ENCODE data around the gene SLC41A1. TPM values are rescaled to one million over a fixed set of nuclear protein-coding genes. Genes with fewer than 3 reads are reported as not detected.

The SLC41A1 gene
- total and polyA plus RNA-seq, 9 of the 15 experiments (the other 6 are each of a cell fraction or from before 2014, with no cell fraction given), result 4.1 to 29.3 (median 11.4) TPM

- H4K20me1 ChIP-seq (replicated peaks; ENCODE audit: control insufficient read depth, insufficient read depth, low read length), result 0 out of 2 replicates have a peak, but pooled peaks cover 6% of the 10 kb centered on the region
- no peaks in the 10 kb centered on the region for H3K27me3 ChIP-seq (ENCODE audit: control insufficient read depth in 2 of 2, insufficient read depth in 2 of 2, low read length in 2 of 2)
- no peaks in the 10 kb centered on the region for H3K79me2 ChIP-seq (ENCODE audit: control insufficient read depth, insufficient read depth, low read length)
- no peak overlapping the region for H3K4me2 ChIP-seq (ENCODE audit: insufficient read depth, low read length)
- no peak overlapping the region for H2AFZ ChIP-seq (ENCODE audit: low read depth, low read length)
- no peak overlapping the region; a peak in 1 of 4 replicates for H3K9ac ChIP-seq (ENCODE audit: insufficient read depth in 1 of 2, low read depth in 2 of 2, low read length in 2 of 2)
- ChIA-PET CTCF (ENCODE audit: low intra/inter-chr PET ratio) (interaction anchor here (0.6 to 3.2 kb wide), 2 partner anchors 184 to 219 kb away, joined by 7 to 33 read pairs; no protein-coding TSS in a partner anchor), POLR2A (interaction anchor here (0.5 to 4.0 kb wide), 6 partner anchors 9 to 184 kb away, joined by 3 to 20 read pairs (median 3); no protein-coding TSS in a partner anchor)
- FAIRE-seq (no peak), ATAC-seq (no peak), DNase-seq (ENCODE audit: extremely low read depth in 1 of 4, low spot score in 3 of 4) (no peak)
- peaks cover 60% of the 10 kb centered on the region for H3K36me3 ChIP-seq (ENCODE audit: control insufficient read depth, insufficient read depth, low read length)
- in situ Hi-C loops (cut with MboI) (loop anchor here (5.0 kb wide), 2 partner anchors 134 to 319 kb away; no protein-coding TSS in a partner anchor), intact Hi-C loops (cut with micrococcal nuclease) (no loop called here)
- TF ChIP-seq NR2C2 (CRISPR knock-in tag; IDR thresholded peaks at IDR 0.05), result no peak
- no peak for TF ChIP-seq NR2C2 (tag; IDR thresholded peaks at IDR 0.05)
- TF ChIP-seq HSF4 (CRISPR knock-in tag; IDR thresholded peaks at IDR 0.05; ENCODE audit: borderline replicate concordance), result no peak
- TF ChIP-seq KLF16 (IDR thresholded peaks at IDR 0.05), result no peak
- no peak for TF ChIP-seq ZBED1 (IDR thresholded peaks at IDR 0.05)
- no peak for TF ChIP-seq ZEB2 (IDR thresholded peaks at IDR 0.05)
- TF ChIP-seq SMAD2 (IDR thresholded peaks at IDR 0.05; ENCODE audit: low read depth, low read length), result no peak
- no peak for TF ChIP-seq ZNF23 (CRISPR knock-in tag; IDR thresholded peaks at IDR 0.05)
- no peak for TF ChIP-seq MAX (CRISPR knock-in tag; IDR thresholded peaks at IDR 0.05)
- TF ChIP-seq E2F4 (CRISPR knock-in tag; IDR thresholded peaks at IDR 0.05; ENCODE audit: low read depth), result no peak
- TF ChIP-seq KDM2B (CRISPR knock-in tag; IDR thresholded peaks at IDR 0.05), result no peak
- H3K9me1 ChIP-seq (ENCODE audit: control insufficient read depth, insufficient read depth, low read length), result no peaks in the 10 kb centered on the region
- H3K9me3 ChIP-seq (replicated peaks; ENCODE audit: control insufficient read depth, insufficient read depth, low read depth, low read length), result no peaks in the 10 kb centered on the region
- BruUV-seq (replicated peaks), result no TSS peak
- H3K4me1 ChIP-seq (replicated peaks in 1 of 2; ENCODE audit: control insufficient read depth in 2 of 2, insufficient read depth in 2 of 2, low read length in 2 of 2), result peaks cover under 1 to 4% of the 10 kb centered on the region in 2 experiments; a peak in 3 of 5 replicates
- no peak overlapping the region for H3K27ac ChIP-seq (ENCODE audit: extremely low read depth, low read depth, low read length)
- 46% methylated on average over 6 of the region's 6 CpGs for WGBS (ENCODE audit: insufficient coverage, low coverage, missing lambda C conversion rate)
- H3K4me3 ChIP-seq, result no peak overlapping the region
These were observed 19.9 kb downstream of the SLC41A1 start for GRCh38 chr1:205792961-205793673.

Measured in K562 (cell line).